Measurements from ENCODE around the gene EGFL8. TPM values are rescaled to one million over a fixed set of nuclear protein-coding genes. Genes with fewer than 3 reads are reported as not detected.

Gene EGFL8
- total and polyA plus RNA-seq, 2 of the 8 experiments (the other 6 are each of a cell fraction or from before 2014, with no cell fraction given), result 5.0 to 9.2 TPM

DNA sequence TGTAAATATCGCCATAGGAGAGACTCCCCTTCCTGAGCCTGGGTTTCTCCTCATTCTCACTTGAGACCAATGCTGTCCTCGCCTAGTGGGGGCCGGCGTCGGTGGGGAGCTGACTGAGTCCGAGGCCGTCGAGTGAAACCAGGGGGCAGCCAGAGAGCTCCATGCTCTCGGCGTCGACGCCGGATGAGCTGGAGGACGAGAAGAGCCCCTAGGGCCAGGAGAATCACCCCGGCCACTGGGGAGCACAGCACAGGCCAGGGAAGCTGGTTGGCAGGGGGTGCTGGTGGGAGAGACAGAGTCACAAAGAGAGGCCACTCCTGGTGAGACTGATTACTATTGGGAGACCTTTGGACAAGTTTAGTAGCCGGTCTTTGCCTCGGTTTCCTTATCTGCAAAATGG, 34.5 kb downstream of the EGFL8 start:
- Histone ChIP-seq H2BK15ac (ENCODE audit: low read length) (no peak overlapping the region), H3K56ac (replicated peaks; ENCODE audit: insufficient read length, low read depth, low read length) (no peak overlapping the region), H3K14ac (ENCODE audit: insufficient read length) (no peak overlapping the region), H2BK12ac (ENCODE audit: low read depth, low read length) (no peak overlapping the region), H4K91ac (replicated peaks; ENCODE audit: insufficient read length, low read length) (no peak overlapping the region), H3K18ac (ENCODE audit: extremely low read depth, low read length) (no peak overlapping the region), H3K4me1 (replicated peaks in 1 of 4; ENCODE audit: control insufficient read depth in 3 of 4, insufficient read depth in 4 of 4, low read length in 3 of 4) (peaks cover 8 to 22% (median 10%) of the 10 kb centered on the region in 4 experiments), H3K4me3 (ENCODE audit: extremely low read depth in 1 of 4, insufficient read depth in 2 of 4, low read depth in 3 of 4, low read length in 4 of 4) (no peak overlapping the region), H4K5ac (ENCODE audit: insufficient read length, low read depth, low read length) (no peak overlapping the region), H3K4ac (replicated peaks; ENCODE audit: insufficient read length, low read depth, low read length) (no peak overlapping the region), H2AFZ (ENCODE audit: low read length) (no peak overlapping the region), H2BK20ac (ENCODE audit: low read length) (no peak overlapping the region), H3K23ac (ENCODE audit: insufficient read length) (no peak overlapping the region), H3K9me3 (ENCODE audit: insufficient read depth in 2 of 2, low read depth in 1 of 2, low read length in 1 of 2) (no peaks in the 10 kb centered on the region), H2AK5ac (ENCODE audit: low read depth, low read length) (no peak overlapping the region), H3K23me2 (ENCODE audit: low read depth, low read length) (peaks cover 7% of the 10 kb centered on the region; the same call in 1 of the 2 replicates), H3K9ac (replicated peaks in 1 of 4; ENCODE audit: extremely low read depth in 1 of 4, low read depth in 3 of 4, low read length in 3 of 4) (no peak overlapping the region), H3K36me3 (ENCODE audit: control insufficient read depth in 2 of 4, insufficient read depth in 4 of 4, low read length in 3 of 4) (no peaks in the 10 kb centered on the region), H3K79me1 (ENCODE audit: low read depth, low read length) (no peaks in the 10 kb centered on the region), H4K20me1 (replicated peaks in 1 of 2; ENCODE audit: control insufficient read depth in 1 of 2, insufficient read depth in 2 of 2, low read length in 2 of 2) (no peaks in the 10 kb centered on the region), H2BK120ac (replicated peaks; ENCODE audit: low read depth, low read length) (no peak overlapping the region), H4K8ac (ENCODE audit: extremely low read depth, insufficient read depth, low read length) (no peak overlapping the region), H3K27ac (ENCODE audit: low read depth, low read length) (no peak overlapping the region), H2BK5ac (ENCODE audit: low read depth, low read length) (no peak overlapping the region), H3K79me2 (ENCODE audit: control insufficient read depth in 1 of 2, insufficient read depth in 2 of 2, low read length in 2 of 2) (no peaks in the 10 kb centered on the region), H3K4me2 (ENCODE audit: insufficient read depth in 1 of 2, low read depth in 2 of 2, low read length in 2 of 2) (no peak overlapping the region), H3K27me3 (replicated peaks in 1 of 4; ENCODE audit: control insufficient read depth in 3 of 4, extremely low read depth in 1 of 4, insufficient read depth in 3 of 4, low read length in 3 of 4) (no peaks in the 10 kb centered on the region)
- no peak for TF ChIP-seq SP2 (IDR thresholded peaks at IDR 0.05; ENCODE audit: low read length)
- TF ChIP-seq GTF2F1 (IDR thresholded peaks at IDR 0.05; ENCODE audit: borderline replicate concordance, low read depth, low read length), result no peak
- TF ChIP-seq, protein P1, sequence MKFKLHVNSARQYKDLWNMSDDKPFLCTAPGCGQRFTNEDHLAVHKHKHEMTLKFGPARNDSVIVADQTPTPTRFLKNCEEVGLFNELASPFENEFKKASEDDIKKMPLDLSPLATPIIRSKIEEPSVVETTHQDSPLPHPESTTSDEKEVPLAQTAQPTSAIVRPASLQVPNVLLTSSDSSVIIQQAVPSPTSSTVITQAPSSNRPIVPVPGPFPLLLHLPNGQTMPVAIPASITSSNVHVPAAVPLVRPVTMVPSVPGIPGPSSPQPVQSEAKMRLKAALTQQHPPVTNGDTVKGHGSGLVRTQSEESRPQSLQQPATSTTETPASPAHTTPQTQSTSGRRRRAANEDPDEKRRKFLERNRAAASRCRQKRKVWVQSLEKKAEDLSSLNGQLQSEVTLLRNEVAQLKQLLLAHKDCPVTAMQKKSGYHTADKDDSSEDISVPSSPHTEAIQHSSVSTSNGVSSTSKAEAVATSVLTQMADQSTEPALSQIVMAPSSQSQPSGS (IDR thresholded peaks at IDR 0.05; ENCODE audit: low read length), result no peak
- TF ChIP-seq SIN3A (conservative IDR thresholded peaks at IDR 0.05 in 1 of 2, IDR thresholded peaks at IDR 0.05 in 1 of 2; ENCODE audit: low read depth in 1 of 2, low read length in 2 of 2), result no peak
- TF ChIP-seq JUN (IDR thresholded peaks at IDR 0.05; ENCODE audit: low read depth, low read length), result no peak
- TF ChIP-seq RFX5 (IDR thresholded peaks at IDR 0.05; ENCODE audit: borderline replicate concordance, low read depth, low read length), result no peak
- TF ChIP-seq CHD2 (IDR thresholded peaks at IDR 0.05; ENCODE audit: low read length), result no peak
- no peak for TF ChIP-seq RNF2 (IDR thresholded peaks at IDR 0.05; ENCODE audit: borderline replicate concordance, low read depth, low read length, missing control alignments, poor library complexity, severe bottlenecking)
- TF ChIP-seq, protein P2, sequence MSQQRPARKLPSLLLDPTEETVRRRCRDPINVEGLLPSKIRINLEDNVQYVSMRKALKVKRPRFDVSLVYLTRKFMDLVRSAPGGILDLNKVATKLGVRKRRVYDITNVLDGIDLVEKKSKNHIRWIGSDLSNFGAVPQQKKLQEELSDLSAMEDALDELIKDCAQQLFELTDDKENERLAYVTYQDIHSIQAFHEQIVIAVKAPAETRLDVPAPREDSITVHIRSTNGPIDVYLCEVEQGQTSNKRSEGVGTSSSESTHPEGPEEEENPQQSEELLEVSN (IDR thresholded peaks at IDR 0.05), result no peak
- TF ChIP-seq ZNF274 (IDR thresholded peaks at IDR 0.05; ENCODE audit: borderline replicate concordance, extremely low read depth, low read length), result no peak
- no peak for TF ChIP-seq KDM4A (IDR thresholded peaks at IDR 0.05; ENCODE audit: low read depth, low read length, severe bottlenecking)
- ChIA-PET CTCF (ENCODE audit: partially characterized antibody) (interaction anchor here (1.7 to 2.6 kb wide), 2 partner anchors 32 to 80 kb away, joined by 4 to 9 read pairs; no protein-coding TSS in a partner anchor), POLR2A (ENCODE audit: partially characterized antibody) (interaction anchor here (13.3 kb wide), 1 partner anchor 19 kb away, joined by 194 read pairs; the partner anchor contains the start of genes AGPAT1 and RNF5)
- no peak for DNase-seq (ENCODE audit: low read depth in 1 of 2, low spot score in 2 of 2)
- no peak for FAIRE-seq
- WGBS, 2 experiments (ENCODE audit: extremely low coverage in 1 of 2, insufficient coverage in 1 of 2, insufficient read length in 1 of 2, insufficient replicate concordance in 2 of 2, low coverage in 1 of 2, low lambda C conversion rate in 2 of 2, missing lambda C conversion rate in 1 of 2), result 88% methylated on average over 17 of the region's 17 CpGs; no CpG with 5 or more reads in 1 of the 2 experiments

All from H1 (cell line).